C4-2B (cell line): ENCODE measurements around the gene GATAD2B.

ENCODE experiments used
- CTCF ChIP-seq: fragments of 450-650 bp; conservative IDR thresholded peaks from 2 replicates; pipeline ENCODE4 v1.5.1; 2017; ENCODE audit warnings: mild to moderate bottlenecking
- ZFX ChIP-seq: fragments of 450-650 bp; IDR thresholded peaks from 2 replicates; pipeline ENCODE4 v1.6.1; 2017

DNA sequence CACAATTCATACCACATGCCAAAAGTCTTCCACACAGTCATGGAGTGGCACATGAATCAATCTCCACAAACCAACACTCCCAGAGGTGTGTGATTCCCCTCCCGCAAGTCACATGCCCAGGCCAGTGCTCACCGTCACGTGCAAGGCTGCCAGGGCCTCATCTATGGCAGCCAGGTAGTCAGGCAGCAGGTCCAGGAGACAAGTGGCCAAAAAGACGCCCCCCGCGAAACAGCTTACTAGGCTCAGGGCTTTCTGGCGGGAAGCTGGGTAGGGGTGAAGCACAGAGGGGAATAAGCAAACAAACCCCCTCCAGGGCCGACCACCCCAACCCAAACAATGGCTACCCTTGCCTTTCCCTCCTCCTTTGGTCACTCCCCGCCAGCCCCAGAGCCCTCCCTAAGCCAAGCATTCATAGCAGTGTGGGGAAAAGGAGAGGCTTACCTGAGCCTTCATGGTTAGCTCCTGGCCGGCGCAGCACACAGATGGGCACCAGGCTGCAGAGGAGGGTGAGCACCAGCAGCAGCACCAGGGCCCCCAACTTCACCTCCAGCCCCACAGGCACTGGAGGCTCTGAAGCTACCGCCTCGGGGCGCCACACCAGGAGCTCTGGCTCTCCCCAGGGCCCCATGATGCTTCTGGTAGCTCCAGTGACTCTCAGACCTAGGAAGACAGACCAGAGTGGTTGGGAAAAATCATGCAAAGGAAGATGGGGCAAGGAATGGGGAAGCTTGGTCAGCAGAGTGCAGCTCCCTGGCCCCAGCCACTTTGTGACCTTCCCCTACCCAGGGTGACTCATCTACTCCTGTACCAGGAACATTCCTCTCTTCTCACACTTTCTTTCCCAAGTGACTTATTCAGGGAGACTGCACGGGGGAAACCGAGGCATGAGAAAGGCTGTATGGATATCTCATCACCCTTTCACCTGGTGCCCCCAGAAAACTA lies 39.6 kb upstream of the GATAD2B start:
- TF ChIP-seq CTCF (no peak), ZFX (no peak)
